NOMO-1 treated with DMSO at 0.1 percent for 48 hours (cell line): ENCODE data around the gene CABP4.

Experiments used
- DNase-seq: peaks from one replicate; lab custom pipeline; 2025; ENCODE audit not compliant: unreplicated experiment; lab: John Stamatoyannopoulos, UW

The CABP4 gene

DNA sequence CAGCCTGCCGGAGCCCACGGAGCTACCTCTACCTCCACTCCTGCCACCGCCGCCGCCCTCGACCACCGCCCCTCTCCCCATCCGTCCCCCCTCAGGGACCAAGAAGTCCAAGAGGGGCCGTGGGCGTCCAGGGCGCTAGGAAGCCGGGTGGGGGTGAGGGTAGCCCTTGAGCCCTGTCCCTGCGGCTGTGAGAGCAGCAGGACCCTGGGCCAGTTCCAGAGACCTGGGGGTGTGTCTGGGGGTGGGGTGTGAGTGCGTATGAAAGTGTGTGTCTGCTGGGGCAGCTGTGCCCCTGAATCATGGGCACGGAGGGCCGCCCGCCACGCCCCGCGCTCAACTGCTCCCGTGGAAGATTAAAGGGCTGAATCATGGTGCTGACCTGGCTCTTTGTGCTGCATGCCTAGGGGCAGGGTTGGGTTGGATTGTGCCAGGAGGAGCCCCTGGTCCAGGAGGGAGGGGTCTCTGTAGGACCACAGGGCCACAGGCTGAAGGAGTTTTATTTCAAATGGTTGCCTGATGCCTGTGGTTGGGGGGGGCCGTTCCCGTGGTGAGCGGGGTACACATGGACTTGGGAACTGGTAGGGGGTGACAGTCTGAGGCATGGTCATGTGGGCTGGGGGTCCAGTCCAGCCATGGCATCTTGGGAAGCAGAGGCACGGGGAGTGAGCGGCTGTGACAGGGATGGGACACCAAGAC, 20.0 kb upstream of the CABP4 start:
- DNase-seq, result no peak

DNA sequence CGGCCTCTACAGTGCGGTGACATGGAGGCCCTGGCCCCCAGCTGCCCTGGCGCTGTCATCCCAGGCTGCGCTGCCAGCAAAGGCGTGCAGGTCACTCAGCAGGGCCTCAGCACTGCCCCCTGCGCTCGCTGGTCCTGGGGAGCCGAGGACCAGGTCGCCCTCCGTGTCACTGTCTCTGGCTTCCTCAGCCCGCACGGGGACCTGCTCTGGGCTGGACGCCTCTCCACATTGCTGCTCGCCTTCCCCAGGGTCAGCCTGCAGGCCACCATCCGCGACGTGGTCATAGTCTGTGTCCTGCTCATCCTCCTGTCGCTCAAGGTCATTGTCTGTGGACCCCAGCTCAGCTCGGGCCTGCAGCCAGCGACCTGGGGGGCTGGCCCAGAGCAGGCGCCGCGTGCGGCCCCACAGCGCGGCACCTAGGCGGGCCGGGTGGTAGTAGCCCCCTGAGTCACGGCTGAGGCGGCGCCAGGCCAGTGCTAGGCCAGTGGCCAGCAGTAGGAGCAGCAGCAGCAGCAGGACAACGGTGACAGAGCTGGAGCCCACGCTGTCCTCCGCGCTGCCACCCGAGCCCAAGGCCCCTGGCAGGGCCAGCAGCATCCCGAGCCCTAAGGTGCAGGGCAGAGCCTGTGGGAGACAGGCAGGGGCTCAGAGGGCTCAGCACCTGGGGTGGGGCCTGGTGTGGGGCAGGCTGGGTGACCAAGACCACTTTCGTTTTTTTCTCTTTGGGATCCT, 19.3 kb upstream of the CABP4 start:
- no peak for DNase-seq

GRCh38 chr11:67436459-67437081, 18.6 kb upstream of the CABP4 start:
- no peak for DNase-seq

GRCh38 chr11:67437082-67437808, 17.9 kb upstream of the CABP4 start, which contains the start of gene PTPRCAP:
PTPRCAP (minus strand) TSS chr11:67437682; CDS start chr11:67437619, 63 bp downstream.
- DNase-seq, result no peak

GRCh38 chr11:67437809-67438157, 17.4 kb upstream of the CABP4 start:
- DNase-seq, result no peak

DNA sequence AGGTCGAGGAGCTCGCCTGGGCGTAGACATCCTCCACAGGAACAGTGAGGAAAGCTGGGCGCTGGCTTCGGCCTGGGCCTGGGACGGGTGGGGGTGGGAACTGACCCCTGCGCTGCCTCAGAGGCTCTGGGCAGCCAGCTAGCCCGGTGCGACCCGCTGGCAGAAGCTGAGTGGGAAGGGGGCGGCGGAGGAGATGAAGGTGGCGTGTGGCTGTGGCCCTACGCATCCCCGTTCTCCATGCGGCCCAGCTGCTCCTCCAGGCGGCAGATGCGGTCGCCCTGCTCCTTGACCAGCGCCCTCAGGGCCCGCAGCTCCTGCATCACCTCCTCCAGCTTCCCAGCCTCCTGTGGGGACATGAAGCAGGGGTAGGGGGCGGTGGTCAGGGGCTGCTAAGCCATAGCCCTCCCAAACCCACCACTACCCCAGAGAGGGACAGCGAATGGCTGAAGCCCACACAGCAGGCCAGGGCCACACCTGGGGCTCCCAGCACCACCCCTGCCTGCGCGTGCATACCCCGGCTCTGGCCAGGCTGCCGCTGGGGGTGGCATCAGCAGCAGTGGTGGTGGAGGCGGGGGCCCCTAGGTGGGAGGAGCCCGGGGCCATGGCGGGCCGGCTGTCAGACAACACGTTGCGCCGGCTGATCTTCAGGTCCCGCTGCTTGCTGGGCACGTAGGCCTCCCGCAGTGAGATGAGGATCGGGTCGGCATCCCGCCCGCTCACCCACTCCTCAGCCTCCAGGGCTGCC, 16.8 kb upstream of the CABP4 start:
- no peak for DNase-seq

- DNase-seq, result peak; percentile 32
Measured at GRCh38 chr11:67439321-67440228, 15.6 kb upstream of the CABP4 start.

GRCh38 chr11:67440229-67441097, 14.7 kb upstream of the CABP4 start:
- no peak for DNase-seq

GRCh38 chr11:67441098-67441563, 14.0 kb upstream of the CABP4 start:
- DNase-seq, result no peak

GRCh38 chr11:67441731-67442351, 13.3 kb upstream of the CABP4 start:
- DNase-seq, result no peak

DNA sequence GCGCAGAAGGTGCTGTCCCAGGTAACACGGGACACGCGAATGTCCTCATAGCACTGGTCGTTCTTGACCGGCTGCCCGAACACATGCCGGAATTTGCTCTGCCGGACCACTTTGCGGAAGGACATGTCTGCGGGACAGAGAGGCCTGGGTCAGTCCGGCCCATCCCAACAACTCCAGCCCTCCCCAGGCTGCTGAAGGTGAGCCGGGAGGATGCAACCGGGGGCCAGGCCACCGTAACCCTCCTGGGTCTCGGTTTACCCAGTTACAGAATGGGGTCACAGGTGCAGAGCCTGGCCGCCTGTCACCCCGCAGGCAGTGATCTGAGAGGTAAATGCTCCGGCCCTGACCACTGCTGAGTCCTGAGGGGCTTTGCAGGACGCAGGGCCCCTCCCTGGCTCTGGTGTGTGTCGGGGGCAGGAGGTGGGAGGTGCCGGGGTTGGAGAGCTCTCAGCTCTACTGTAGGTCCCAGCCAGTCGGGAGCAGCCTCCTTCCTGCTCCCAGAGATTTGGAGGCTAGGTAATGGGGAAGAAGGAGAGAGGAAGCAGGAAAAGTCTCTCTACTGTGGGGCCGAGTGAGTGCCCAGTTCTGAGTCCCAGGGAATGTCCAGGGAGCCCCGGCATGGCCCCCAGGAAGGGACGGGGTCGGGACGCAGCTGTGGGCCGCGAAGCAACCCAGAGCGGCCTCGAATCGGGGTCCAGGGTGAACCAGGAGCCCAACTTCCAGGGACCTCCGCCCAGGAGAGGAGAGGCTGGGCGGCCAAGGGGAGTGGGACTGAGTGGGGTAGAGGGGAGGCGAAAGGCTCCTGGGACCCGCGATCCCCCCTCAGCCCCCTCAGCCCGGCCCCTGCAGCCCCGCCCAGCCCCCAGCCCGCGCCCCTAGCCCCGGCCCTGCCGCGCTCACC, 12.4 kb upstream of the CABP4 start:
- DNase-seq, result no peak

DNA sequence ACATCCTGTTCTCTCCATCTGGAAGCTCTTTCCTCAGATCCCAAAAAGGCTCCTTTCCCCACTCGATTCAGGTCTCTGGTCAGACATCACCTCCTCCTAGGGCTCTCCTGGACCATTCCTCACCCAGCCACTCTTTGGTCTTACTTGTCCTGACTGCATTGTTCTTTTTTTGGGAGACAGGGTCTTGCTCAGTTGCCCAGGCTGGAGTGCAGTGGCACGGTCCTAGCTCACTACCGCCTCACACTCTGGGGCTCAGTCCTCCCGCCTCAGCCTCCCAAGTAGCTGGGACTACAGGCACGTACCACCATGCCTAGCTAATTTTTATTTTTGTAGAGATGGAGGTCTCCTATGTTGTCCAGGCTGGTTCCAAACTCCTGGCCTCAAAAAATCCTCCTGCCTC, 9.6 kb upstream of the CABP4 start:
- no peak for DNase-seq

GRCh38 chr11:67448220-67448609, 6.9 kb upstream of the CABP4 start:
- no peak for DNase-seq

DNA sequence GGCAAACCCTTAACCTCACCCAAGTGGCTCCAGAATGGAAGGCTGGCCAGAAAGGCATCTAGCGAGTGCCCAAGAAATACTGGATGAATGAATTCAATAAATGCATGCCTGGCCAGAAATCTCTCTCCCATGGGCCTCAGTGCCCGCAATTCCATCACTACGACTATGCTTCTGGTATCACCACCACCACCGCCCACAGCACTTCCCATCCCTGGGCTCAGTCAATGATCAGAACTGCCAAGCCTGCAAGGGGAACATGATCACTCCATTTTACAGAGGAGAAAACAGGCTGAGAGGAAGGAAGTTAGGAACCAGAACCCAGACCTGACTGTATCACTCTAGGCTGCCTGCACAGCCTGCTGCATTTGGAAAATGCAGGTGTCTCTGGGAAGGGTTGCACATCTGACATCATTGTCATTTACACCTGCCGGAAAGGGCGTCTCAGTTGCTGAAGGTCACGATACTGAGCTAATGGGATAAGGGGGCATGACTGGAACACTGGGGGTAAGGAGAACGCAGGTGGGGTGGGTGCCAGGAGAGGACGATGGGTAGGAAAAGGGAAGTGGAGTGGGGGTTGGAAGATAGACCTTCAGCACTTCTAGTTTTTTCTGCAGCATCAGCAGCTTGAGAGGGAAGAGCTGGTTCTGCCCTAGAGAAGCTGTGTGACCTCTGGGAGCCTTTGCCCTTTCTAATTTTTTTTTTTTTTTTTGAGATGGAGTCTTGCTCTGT, 5.9 kb upstream of the CABP4 start:
- peak; percentile 35 for DNase-seq

GRCh38 chr11:67450796-67451657, 4.1 kb upstream of the CABP4 start:
- DNase-seq, result no peak

DNA sequence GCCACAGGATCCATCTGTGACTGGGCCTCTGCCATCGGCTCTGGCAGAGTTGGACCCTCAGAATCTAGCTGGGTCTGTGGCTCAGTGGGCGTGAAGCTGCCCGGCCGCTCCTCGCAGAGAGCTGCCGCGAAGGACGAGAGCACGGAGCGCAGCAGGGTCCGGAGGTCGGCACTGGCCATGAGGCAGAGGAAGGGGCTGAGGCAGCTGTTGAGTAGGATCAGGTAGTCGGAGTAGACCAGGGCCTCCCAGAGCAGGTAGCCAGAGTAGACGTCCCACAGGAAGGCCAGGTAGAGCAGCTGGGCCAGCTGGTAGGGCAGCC, 3.5 kb upstream of the CABP4 start:
- DNase-seq, result no peak
